HG03159 (cell line): ENCODE data around the gene GPT2.
"Not testable (repeated sequence)": the region's sequence is repeated elsewhere in the genome, so short reads cannot be mapped to it uniquely, and the experiment has no call there.

ENCODE experiments used
- ATAC-seq: cut with Tn5 transposase; IDR thresholded peaks from one replicate; pipeline ENCODE4 v1.9.1; 2021; ENCODE audit warnings: mild to moderate bottlenecking, moderate library complexity; ENCODE audit not compliant: unreplicated experiment

Gene GPT2

GRCh38 chr16:46918400-46918799, 34.2 kb downstream of the GPT2 start:
- no peak for ATAC-seq

- ATAC-seq: peak; percentile 91
Measured at GRCh38 chr16:46918905-46919792, 35.0 kb downstream of the GPT2 start.

DNA sequence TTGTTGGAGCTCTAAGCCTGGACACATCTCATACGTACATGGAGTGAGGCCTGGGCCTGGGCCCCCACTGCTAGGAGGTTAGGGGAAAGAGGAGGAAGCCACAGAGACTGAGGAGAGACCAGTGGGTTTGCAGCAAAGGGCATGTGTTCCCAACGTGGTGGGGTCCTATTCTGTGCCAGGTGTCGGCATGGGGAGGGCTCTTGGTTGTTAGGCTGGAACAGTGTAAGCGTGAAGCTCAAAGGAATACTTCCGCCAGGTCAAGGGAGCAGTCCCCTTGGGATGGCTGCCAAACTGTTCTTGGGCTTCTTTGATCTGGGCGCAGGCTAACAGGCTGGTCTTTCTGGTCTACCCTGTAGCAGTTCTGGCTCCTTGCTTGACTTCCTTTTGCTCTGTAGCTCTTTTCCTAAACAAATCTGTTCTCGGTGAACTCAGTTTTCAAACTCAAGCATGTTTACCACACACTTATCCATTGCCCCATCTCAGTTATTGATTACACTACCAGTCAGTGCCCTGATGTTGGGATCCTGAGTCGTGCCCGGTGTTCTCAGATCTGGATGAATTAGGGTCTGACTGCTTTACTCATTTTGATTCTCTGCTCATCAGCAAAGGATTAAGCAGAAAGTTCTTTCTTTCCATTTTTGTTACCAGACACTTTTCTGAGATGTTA, 36.4 kb downstream of the GPT2 start:
- ATAC-seq: no peak

- no peak for ATAC-seq
Measured at GRCh38 chr16:46922239-46922638, 38.1 kb downstream of the GPT2 start.

DNA sequence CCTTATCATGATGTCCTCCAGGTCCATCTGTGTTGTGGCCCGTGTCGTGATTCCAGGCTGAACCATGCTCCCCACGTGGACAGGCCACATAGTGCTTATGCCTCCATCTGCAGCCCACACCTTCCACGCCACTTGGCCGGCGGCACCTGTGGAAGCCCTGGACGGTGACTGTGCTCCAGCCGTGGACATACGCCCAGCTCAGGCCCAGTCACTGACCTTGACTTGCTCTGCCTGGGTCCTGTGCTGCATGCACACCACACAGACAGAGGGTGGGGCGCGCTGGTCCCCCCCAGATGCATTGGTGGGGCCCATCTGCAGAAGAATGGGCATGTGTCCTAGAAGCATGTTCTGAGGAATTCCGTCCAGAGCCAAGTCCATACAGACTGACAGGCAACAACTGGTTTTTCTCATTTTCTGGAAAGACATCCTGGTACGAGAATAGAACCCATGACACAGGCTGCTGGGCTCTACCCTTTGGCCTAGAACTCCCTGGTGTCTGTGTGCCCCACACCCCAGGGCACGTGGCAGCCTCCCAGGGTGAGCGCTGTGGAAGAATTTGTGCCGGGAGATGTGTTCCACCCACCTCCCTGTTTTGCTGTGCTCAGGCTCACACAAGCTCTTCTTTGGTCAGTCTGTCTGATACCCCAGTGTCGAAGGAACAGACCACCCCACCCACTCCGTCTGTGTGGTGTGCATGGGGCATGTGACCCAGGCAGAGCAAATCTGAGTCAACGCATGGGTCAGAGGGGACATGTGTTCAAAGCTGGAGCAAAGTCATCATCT, 39.5 kb downstream of the GPT2 start:
- ATAC-seq: no peak

DNA sequence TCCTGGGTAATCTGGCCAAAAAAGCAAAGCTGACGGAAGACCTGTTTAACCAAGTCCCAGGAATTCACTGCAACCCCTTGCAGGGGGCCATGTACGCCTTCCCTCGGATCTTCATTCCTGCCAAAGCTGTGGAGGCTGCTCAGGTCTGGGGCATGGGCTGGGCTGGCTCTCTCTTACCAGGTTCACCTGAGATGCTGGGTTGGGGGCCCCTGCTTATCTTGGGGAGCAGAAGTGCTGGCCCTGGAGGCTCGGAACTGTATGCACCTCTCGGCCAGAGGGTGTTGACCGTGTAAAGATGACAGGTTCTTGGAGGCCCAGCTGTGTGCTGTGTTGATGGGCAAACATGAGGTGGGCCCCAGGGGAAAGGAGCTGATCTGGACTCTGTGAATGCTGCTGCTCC, 40.2 kb downstream of the GPT2 start:
- no peak for ATAC-seq

- no peak for ATAC-seq
Measured at GRCh38 chr16:46926470-46927225, 42.5 kb downstream of the GPT2 start.

- ATAC-seq: no peak
Measured at GRCh38 chr16:46927273-46927672, 43.1 kb downstream of the GPT2 start.

DNA sequence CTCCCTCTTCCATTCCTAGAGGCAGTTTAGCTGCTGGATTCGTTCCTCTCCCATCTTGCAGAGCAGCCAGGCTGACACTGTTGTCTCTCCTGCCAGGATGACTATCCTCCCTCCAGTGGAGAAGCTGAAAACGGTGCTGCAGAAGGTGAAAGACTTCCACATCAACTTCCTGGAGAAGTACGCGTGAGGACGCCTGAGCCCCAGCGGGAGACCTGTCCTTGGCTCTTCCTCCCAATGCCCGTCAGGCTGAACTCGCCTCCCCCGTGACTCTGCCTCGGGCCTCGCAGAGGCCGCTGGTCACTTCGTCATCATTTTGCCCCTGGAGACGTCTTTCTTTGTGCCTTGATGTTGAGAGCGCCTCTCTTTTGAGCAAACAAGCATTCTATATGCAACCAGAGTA, 44.6 kb downstream of the GPT2 start:
- no peak for ATAC-seq

DNA sequence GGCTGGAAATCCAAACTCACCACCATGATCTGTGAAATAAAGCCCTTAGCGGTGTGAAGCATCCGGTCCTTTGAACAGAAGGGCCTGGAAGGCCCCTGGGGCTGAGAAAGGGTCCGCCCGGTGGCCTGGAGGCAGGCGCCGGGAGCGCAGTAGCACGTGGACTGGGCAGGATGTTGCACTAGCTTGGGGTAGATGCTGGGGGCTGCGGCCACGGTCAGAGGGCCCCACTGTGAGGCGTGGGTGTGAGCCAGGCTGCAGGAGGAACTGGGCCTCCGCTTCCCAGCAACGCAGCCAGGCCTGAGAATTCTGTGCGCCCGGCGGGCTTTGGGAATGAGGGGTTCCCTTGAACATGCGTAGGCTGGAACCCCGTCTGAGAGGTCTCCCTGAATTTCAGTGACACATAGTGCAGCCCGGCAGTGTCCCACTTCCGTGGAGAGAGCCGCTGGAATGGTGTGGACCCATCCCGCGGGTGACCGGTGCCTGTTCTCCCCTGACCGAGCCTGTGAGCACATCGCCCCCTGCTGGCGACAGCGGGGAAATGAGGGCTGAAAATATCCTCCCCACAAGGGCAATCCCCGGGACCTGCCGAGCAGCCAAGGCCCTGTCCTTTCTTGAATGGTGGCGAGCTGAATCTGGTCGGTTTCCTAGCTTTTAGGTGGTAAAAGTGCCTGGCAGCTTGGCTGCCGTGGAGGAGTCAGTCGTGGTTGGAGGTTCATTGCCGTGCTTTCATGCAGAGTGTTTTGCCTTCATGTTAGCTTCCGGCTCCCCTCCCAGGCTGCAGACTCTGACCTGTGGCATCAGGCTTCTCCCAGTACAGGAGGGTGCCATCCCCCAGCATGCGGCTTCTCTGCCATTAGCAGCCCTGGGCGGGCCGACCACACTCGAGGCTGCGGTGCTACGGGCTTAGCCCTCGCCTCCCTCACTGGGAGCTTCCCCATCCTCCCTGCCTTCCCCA, 45.5 kb downstream of the GPT2 start:
- ATAC-seq: peak; percentile 69

- no peak for ATAC-seq
Measured at GRCh38 chr16:46930861-46931260, 46.7 kb downstream of the GPT2 start.

- no peak for ATAC-seq
Measured at GRCh38 chr16:46932802-46933201, 48.6 kb downstream of the GPT2 start.

GRCh38 chr16:46937536-46937935, 53.4 kb downstream of the GPT2 start:
- no peak for ATAC-seq

DNA sequence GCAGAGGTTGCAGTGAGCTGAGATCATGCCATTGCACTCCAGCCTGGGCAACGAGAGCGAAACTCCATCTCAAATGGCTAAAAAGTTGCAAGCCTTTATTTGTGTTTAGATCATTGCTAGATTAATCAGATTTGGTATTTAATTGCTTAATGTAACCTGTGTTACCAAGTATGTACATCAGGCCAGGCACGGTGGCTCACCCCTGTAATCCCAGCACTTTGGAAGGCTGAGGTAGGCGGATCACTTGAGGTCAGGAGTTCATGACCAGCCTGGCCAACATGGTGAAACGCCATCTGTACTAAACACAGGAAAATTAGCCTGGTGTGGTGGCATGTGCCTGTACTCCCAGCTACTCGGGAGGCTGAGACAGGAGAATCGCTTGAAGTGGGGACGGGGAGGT, 60.6 kb downstream of the GPT2 start:
- ATAC-seq: not testable (repeated sequence)

- peak; percentile 82 for ATAC-seq
Measured at GRCh38 chr16:46947900-46948547, 63.9 kb downstream of the GPT2 start.

DNA sequence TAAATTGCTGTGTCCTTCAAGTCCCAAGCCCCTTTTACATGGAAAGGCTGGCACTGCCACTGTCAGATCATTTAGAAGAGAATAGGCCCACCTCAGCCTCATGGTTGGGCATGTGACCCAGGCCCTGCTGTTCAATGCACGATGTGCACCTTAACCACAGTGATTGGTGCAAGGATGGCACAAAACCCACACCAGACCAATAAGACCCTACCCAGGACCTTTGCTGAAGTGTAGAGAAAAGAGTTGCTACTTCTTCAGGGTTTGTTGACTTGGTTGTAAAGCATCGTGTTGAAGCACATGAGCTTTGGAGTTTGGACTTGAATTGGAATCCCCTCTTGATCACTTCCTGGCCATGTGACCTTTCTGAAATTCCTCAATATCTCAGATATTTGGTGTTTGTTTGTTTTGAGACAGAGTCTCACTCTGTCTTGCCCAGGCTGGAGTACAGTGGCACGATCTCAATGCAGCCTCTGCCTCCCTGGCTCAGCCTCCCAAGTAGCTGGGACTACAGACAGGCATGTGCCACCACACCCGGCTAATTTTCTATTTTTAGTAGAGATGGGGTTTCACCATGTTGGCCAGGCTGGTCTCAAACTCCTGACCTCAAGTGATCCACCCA, 64.5 kb downstream of the GPT2 start:
- ATAC-seq: no peak

- no peak for ATAC-seq
Measured at GRCh38 chr16:46949241-46949892, 65.2 kb downstream of the GPT2 start.

- no peak for ATAC-seq
Measured at GRCh38 chr16:46950009-46950408, 65.8 kb downstream of the GPT2 start.
